Measurements from ENCODE around the gene CFAP54.

CFAP54 gene

GRCh38 chr12:96902076-96902475, 412.7 kb downstream of the CFAP54 start:
- DNase-seq = no peak

- no peak for DNase-seq
These were observed 417.1 kb downstream of the CFAP54 start for GRCh38 chr12:96906498-96906848.

GRCh38 chr12:96906849-96907670, 417.7 kb downstream of the CFAP54 start, which contains the start of gene NEDD1:
NEDD1 (plus strand) TSS chr12:96907257; CDS start chr12:96909760, 2,503 bp downstream.
- DNase-seq = peak; percentile 81

GRCh38 chr12:96907671-96908422, 418.5 kb downstream of the CFAP54 start:
- DNase-seq = peak; percentile 19

DNA sequence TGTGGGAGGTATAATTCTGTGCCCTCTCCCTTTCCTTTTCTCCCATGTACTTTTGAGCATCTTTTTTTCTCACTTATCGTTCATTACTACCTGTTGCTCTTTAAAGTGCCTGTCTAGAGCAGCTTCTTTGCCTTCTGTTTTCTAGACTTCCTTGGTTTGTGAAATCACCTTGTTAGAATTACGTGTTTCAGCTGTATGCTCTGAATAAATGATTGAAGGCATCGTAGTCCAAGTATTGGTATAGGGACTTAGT, 419.0 kb downstream of the CFAP54 start:
- no peak for DNase-seq

DNA sequence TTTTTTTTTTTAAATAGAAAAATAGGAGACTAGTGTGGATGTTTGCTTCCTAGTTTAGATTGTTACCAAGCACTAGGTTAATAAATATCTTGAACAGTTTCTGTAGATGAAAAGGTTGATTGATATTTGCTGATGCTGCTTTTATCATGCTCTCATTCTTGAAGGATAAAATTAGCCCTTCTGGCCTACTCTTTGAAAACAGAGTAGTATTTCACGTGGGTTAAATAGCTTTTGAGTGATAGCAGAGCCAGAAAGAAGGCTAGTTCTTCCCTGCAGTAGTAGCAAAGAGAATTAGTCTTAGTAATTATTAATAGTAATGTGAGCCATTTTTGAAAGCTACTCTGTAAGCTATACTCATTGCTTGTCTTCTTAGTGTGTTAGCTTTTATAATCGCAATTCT, 422.9 kb downstream of the CFAP54 start:
- DNase-seq = no peak

- DNase-seq = no peak
These were observed 423.6 kb downstream of the CFAP54 start for GRCh38 chr12:96912943-96913342.

- DNase-seq = no peak
These were observed 430.3 kb downstream of the CFAP54 start for GRCh38 chr12:96919510-96920210.
